Stimulated activated CD8-positive, alpha-beta memory T cell treated with anti-CD3 and anti-CD28 coated beads, Interleukin-4, amount 100 ng/mL, for 24 hours (primary cell): ENCODE results near the gene MTREX.
"Not testable (repeated sequence)": the region's sequence is repeated elsewhere in the genome, so short reads cannot be mapped to it uniquely, and the experiment has no call there.

Experiments used
- DNase-seq: peaks from one replicate; pipeline ENCODE4 v3.0.0-alpha.2; 2020; ENCODE audit warnings: low read depth

The MTREX gene

DNA sequence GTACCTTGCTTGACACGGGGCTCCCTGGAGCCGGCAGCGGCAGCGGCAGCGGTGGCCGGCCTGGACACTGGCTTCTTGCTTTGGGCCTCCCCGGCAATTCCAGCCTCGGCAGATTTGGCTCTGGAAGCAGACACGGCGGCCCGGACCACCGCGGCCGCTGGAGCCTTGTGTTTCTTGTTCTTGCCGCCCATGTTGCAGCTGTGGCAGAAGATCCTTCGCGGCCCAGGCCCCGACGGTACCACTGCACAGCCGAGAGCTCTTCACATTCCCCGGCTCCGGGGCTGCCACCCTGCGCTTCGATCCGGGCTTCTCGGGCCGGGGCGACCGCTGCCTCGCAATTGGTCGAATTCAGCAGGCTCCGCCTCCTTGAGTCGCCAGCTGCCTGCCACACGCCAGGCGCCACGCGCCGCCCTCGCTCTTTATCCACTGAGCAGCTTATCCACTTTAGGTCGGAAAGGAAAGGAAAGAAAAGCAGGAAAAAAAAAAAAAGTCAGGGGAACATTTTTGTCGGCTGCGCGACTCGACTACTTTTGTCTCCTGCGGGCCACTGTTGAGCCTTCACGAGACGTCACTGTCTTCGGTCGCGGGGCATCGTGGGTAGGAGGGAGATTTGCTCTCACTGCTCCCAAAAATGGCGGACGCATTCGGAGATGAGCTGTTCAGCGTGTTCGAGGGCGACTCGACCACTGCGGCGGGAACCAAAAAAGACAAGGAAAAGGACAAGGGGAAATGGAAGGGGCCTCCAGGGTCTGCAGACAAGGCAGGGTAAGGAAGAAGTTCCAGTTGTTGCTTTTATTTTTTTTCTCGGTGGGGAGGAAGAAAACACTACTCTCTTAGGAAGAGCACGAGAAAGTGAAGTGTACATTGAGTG is at the start of gene MTREX, which contains the start of gene DHX29:
Gene MTREX (plus strand): TSS at position 607 of the 871 bp plus-strand sequence. CDS start 25 bp downstream, at position 632.
Gene DHX29 (minus strand): TSS at position 312 of the 871 bp plus-strand sequence. CDS start 121 bp downstream, at position 191.
- peak; percentile 79 for DNase-seq

DNA sequence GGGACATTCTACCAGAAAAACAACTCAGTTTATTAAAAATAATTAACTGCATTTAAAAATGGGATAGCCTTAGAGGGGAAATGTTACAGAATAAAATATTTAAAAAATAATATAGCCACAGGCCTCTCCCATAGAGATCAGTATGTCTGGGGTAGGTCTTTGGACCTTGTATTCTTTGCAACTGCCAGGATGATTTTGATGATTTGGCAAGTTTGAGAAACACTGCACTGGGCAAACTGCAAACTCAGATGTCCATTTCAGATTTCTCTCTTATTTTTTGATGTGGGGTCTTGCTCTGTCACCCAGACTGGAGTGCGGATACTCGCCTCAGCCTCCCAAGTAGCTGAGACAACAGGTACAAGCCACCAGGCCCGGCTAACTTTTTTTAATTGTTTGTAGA is 49.5 kb upstream of the MTREX start:
- DNase-seq = no peak

- no peak for DNase-seq
These were observed 31.0 kb upstream of the MTREX start for GRCh38 chr5:55276771-55277170.

DNA sequence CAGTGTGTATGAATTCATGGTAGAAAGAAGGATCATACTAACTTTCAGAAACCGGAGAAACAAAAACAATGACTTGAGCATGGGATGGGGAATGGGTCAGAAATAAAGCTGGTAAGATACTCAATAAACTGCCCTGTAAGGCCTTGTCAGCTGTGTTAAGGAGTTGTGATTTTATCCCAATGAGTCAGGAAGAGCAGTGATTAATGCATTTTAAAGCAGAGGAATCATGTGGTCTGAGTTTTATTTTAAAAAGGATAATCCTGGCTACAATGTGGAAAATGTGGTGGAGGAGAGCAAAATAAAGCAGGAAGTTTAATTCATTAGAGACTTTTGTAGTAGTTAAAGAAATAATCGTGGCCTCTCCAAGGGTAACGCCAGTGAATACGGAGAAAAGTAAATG is 29.0 kb upstream of the MTREX start:
- no peak for DNase-seq

DNA sequence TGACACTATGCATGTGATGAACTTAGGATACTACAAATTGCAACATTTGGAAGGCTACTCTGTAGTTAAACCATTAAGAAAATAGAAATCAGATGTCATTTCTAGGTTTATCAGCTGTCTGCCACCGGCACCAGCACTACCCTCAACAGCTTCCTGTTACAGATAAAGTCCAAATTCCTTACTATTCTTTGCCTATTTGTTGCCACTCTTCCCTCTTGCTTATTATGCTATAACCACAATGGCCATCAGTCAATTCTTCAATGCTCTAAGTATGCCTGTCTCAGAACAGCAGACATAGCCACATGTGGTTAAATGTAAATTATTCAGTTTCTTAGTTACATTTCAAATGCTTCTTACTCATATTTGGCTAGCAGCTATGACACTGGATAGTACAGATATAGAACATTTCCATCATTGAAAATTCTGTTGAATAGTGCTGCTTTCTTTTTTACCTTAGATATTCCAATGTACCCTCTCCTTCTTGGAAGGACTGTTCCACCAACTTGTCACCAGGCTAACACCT is 21.3 kb upstream of the MTREX start:
- no peak for DNase-seq

- DNase-seq = no peak
These were observed 18.0 kb upstream of the MTREX start for GRCh38 chr5:55289808-55290207.

DNA sequence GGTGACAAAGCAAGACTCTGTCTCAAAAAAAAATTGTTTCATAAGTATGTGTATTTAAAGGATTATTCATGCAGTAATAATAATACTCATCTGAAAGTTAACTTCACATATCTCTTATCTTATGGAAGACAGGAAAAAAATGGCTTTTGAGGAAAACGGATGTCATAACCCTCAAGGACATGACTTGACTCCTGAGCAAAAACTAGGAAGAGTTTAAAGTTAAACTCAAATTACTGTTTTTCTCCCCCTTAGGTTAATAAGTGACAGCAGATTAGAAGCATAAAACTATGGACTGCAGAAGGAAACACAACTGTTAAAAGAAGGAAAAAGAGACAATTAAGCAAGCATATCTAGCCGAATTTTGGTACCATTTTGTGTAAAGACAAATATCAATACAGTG is 16.8 kb upstream of the MTREX start:
- DNase-seq = no peak

DNA sequence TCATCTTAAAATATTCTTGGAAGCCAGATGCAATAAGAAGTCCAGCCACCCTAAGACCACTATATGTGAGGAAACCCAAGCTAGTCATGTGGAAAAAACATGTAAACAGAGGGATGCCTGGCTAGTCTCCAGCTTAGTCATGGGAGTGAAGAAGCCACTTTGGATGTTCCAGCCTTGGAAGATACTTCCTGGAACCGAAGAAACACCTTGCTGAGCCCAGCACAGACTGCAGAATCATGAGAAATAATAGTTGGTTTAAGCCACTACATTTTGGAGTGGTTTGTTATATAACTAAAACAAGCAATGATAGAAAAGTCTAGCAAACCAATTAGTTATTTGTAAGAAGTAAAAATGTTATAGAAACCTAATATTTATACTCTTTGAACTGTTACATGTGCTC is 12.9 kb upstream of the MTREX start:
- no peak for DNase-seq

GRCh38 chr5:55300890-55301289 is 6.9 kb upstream of the MTREX start:
- DNase-seq = no peak

GRCh38 chr5:55303238-55303690 is 4.5 kb upstream of the MTREX start:
- no peak for DNase-seq

- DNase-seq = no peak
These were observed 3.2 kb upstream of the MTREX start for GRCh38 chr5:55304584-55304983.

DNA sequence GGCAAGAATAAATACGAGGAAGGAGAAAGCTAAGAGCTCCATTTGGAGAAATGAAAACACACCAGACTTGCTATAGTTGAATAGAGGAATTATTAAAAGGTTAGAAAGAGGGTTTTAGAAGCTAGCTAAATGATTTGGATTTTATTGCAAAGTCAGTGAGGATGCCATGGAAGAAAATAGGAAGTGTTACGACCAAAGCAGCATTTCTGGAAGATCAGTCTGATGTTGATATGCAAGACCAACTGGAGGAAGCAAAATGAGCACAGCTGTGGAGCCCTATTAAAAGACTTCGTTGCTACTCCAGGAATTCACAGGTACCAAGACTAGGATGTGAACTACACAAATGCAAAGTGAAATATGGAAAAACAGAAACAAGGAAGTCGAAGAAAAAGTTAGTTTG is 2.4 kb upstream of the MTREX start:
- no peak for DNase-seq

DNA sequence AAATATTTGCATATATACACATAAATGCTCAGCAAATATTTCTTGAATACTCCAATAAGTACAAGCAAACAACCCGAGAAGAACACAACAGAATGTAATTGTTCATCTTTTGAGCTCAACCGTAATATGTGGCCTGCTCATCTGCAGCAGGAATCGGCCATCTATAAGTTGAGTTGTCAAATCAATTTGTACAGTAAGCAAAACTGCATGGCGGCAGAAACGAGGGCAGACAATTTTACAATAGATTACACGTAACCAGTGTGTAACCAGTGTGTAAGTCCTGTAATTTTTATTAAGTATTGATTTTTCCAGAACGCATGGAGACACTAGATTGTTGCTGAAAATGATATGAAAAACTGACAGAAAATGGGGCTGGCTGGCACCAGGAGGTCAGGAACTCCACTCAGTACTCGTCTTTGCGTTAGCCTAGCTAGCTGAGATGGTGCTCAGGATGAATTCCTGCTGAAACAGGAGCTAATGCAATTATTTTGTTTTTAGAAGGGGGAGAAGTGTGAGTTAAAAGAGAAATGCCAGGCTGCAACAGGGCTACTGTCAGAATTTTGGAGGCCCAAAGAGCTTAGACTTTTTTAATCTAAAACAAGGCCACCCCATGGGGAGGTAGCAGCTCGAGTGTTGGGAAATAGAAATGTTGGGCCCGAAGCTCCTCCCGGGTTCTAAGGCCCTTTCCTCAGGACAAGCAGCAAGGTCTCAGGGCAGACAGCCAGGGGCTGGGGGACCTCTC is 977 bp upstream of the MTREX start:
- no peak for DNase-seq

GRCh38 chr5:55308254-55308836 is 556 bp downstream of the MTREX start:
- no peak for DNase-seq

DNA sequence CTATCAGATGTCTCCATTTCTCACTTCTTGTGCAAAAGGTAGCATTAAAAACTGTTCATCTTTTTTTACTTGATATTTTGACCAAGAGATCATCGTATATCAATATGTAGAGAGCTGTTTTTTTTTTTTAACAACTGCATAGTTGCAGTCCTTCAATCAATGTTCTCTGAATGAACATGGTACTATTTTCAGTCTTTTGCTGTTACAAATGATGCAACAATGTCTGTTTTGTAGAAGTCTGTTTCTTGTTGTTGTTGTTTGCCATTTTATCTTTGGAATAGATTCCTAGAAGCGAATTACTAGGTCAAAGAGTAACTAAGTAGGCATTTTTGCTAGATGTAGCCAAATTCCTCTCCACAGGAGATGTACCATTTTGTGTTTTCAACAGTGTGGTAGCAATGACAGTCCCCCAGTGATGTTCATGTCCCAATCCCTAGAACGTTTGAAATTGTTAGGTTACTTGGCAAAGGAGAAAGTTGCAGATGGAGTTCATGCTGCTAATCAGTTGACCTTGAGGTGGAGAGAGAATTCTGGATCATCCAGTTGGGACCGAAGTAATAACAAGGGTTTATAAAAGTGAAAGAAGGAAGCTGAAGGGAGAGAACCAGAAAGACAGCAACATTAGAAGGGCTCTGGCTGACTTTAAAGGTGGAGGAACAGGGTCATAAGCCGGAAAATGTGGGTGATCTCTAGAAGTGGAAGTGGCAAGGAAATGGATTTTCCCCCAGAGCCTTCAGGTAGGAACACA is 6.3 kb downstream of the MTREX start:
- DNase-seq = no peak

DNA sequence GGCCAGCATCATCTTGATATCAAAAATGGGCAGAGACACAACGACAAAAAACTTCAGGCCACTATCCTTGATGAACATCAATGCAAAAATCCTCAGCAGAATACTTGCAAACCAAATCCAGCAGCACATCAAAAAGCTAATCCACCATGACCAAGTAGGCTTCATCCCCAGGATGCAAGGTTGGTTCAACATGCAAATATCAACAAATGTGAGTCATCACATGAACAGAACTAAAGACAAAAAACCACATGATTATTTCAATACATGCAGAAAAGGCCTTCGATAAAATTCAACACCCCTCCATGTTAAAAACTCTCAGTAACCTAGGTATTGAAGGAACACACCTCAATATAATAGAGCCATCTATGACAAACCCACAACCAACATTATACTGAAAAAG is 8.5 kb downstream of the MTREX start:
- no peak for DNase-seq

DNA sequence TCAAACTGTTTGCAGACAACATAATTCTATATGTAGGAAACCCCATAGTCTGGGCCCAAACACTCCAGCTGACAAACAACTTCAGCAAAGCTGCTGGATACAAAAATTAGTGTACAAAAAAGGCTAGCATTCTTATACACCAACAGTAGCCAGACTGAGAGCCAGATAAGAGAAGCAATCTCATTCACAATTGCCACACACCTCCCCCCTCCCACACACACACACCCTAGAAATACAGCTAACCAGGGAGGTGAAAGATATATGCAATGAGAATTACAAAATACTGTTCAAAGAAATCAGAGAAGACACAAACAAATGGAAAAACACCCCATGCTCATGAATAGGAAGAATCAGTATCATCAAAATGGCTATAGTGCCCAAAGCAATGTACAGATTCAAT is 9.0 kb downstream of the MTREX start:
- DNase-seq = no peak

DNA sequence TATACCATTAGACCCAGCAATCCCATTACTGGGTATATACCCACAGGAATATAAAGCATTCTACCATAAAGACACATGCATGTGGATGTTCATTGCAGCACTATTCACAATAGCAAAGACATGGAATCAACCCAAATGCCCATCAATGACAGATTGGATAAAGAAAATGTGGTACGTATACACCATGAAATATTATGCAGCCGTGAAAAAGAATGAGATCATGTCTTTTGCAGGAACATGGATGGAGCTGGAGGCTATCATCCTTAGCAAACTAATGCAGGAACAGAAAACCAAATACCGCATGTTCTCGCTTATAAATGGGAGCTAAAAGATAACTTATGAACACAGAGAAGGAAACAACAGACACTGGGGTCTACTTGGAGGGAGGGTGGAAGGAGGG is 10.4 kb downstream of the MTREX start:
- not testable (repeated sequence) for DNase-seq

GRCh38 chr5:55319491-55319890 is 11.7 kb downstream of the MTREX start:
- DNase-seq = no peak

- no peak for DNase-seq
These were observed 12.8 kb downstream of the MTREX start for GRCh38 chr5:55320571-55320970.

GRCh38 chr5:55324006-55324405 is 16.2 kb downstream of the MTREX start:
- no peak for DNase-seq
